Neural progenitor cell (in vitro differentiated cells): ENCODE results near the gene SLC10A7. TPM values are rescaled to one million over a fixed set of nuclear protein-coding genes. Genes with fewer than 3 reads are reported as not detected.

Experiments used
- DNase-seq: peaks from one replicate; pipeline ENCODE4 v3.0.0-alpha.2; 2016; ENCODE audit warnings: low spot score
- H2AFZ ChIP-seq: fragments of 200-600 bp; sonication (generic); replicated peaks from 2 replicates; pipeline ENCODE4 v1.6.1; 2016; ENCODE audit warnings: antibody characterized with exemption
- H3F3A ChIP-seq: fragments of 200-600 bp; sonication (generic); 2 replicates; pipeline ENCODE4 v1.6.1; 2016; ENCODE audit warnings: antibody characterized with exemption, low read depth
- H3K27ac ChIP-seq: fragments of 200-600 bp; sonication (generic); 2 replicates; pipeline ENCODE4 v1.5.1; 2016; ENCODE audit warnings: mild to moderate bottlenecking
- H3K27me3 ChIP-seq: fragments of 200-600 bp; sonication (generic); 2 replicates; pipeline ENCODE4 v1.6.1; 2016; ENCODE audit warnings: mild to moderate bottlenecking, moderate library complexity
- H3K36me3 ChIP-seq: fragments of 200-600 bp; sonication (generic); 2 replicates; pipeline ENCODE4 v1.5.1; 2016
- H3K4me1 ChIP-seq: fragments of 200-600 bp; sonication (generic); 2 replicates; pipeline ENCODE4 v1.6.1; 2016; ENCODE audit warnings: mixed run types
- H3K4me2 ChIP-seq: fragments of 200-600 bp; sonication (generic); 2 replicates; pipeline ENCODE4 v1.6.1; 2016
- H3K4me3 ChIP-seq: fragments of 200-600 bp; sonication (generic); 2 replicates; pipeline ENCODE4 v1.5.1; 2016
- H3K79me2 ChIP-seq: fragments of 200-600 bp; sonication (generic); 2 replicates; pipeline ENCODE4 v1.6.1; 2016; ENCODE audit warnings: low read depth
- H3K9ac ChIP-seq: fragments of 200-600 bp; sonication (generic); 2 replicates; pipeline ENCODE4 v1.6.1; 2016
- H3K9me3 ChIP-seq: fragments of 200-600 bp; sonication (generic); 2 replicates; pipeline ENCODE4 v1.5.1; 2016; ENCODE audit warnings: low read depth
- H4K20me1 ChIP-seq: fragments of 200-600 bp; sonication (generic); 2 replicates; pipeline ENCODE4 v1.6.1; 2016; ENCODE audit warnings: low read depth
- H3K27ac Mint-ChIP-seq: 3 replicates; pipeline ENCODE4 v1.8.0; 2021; ENCODE audit warnings: mixed read lengths
- H3K27me3 Mint-ChIP-seq: 2 replicates; pipeline ENCODE4 v1.8.0; 2022; ENCODE audit warnings: low read depth, mild to moderate bottlenecking, inconsistent platforms, moderate library complexity, mixed read lengths; ENCODE audit not compliant: insufficient read depth
- H3K36me3 Mint-ChIP-seq: 3 replicates; pipeline ENCODE4 v1.8.0; 2021; ENCODE audit warnings: mixed read lengths
- H3K4me1 Mint-ChIP-seq: 3 replicates; pipeline ENCODE4 v1.8.0; 2021; ENCODE audit warnings: mixed read lengths
- H3K4me3 Mint-ChIP-seq: 3 replicates; pipeline ENCODE4 v1.8.0; 2021; ENCODE audit warnings: mild to moderate bottlenecking, moderate library complexity, mixed read lengths
- H3K9me3 Mint-ChIP-seq: 3 replicates; pipeline ENCODE4 v1.8.0; 2020; ENCODE audit warnings: mixed read lengths
- EZH2 ChIP-seq: fragments of 200-600 bp; sonication (generic); IDR thresholded peaks from 2 replicates; pipeline ENCODE4 v1.6.1; 2017; ENCODE audit warnings: antibody characterized with exemption, mild to moderate bottlenecking, moderate library complexity
- EZH2phosphoT487 ChIP-seq: fragments of 200-600 bp; sonication (generic); IDR thresholded peaks from 2 replicates; pipeline ENCODE4 v1.6.1; 2017; ENCODE audit warnings: antibody characterized with exemption
- microRNA-seq: library from miRNA; unstranded; fragments of <30 nt; microRNA quantifications from one replicate; pipeline ENCODE4, GENCODE V29; 2016
- small RNA-seq: library from RNA; depleted of rRNA; stranded (forward); fragments of <200 nt; gene quantifications from one replicate; pipeline ENCODE3, GENCODE V24; 2015
- total RNA-seq: library from RNA; depleted of rRNA; stranded (reverse); fragments of >200 nt; gene quantifications from 2 replicates; pipeline ENCODE4 v1.2.3, GENCODE V29; 2015; ENCODE audit warnings: low replicate concordance
- TF ChIP-seq, protein P1 (sequence below): fragments of 200-600 bp; sonication (generic); IDR thresholded peaks from 2 replicates; pipeline ENCODE4 v1.5.1; 2017; ENCODE audit warnings: antibody characterized with exemption, mild to moderate bottlenecking

The SLC10A7 gene
- total RNA-seq, 1 donor from 2014 or later = 9.9 TPM

DNA sequence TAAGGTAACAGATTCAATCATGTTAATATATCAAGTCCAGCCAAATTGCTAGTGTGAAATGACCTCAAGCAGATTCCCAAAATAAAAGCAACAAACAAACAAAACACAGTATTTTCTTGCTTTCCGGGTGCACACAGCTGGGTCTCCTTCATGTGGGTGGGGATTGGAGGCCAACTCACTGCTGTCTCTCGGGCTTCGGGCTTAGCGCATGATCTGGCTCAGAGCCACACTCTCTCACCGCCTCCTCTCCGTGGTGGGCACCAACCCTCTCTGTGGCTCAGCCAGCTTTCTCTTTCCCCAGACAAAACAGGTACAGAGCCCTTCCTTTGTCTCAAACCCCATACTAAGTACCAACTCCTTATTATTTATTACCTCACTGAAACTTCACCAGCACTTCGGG lies 310.3 kb downstream of the SLC10A7 start:
- no peak for TF ChIP-seq EZH2phosphoT487
- TF ChIP-seq EZH2 = no peak
- TF ChIP-seq, protein P1, sequence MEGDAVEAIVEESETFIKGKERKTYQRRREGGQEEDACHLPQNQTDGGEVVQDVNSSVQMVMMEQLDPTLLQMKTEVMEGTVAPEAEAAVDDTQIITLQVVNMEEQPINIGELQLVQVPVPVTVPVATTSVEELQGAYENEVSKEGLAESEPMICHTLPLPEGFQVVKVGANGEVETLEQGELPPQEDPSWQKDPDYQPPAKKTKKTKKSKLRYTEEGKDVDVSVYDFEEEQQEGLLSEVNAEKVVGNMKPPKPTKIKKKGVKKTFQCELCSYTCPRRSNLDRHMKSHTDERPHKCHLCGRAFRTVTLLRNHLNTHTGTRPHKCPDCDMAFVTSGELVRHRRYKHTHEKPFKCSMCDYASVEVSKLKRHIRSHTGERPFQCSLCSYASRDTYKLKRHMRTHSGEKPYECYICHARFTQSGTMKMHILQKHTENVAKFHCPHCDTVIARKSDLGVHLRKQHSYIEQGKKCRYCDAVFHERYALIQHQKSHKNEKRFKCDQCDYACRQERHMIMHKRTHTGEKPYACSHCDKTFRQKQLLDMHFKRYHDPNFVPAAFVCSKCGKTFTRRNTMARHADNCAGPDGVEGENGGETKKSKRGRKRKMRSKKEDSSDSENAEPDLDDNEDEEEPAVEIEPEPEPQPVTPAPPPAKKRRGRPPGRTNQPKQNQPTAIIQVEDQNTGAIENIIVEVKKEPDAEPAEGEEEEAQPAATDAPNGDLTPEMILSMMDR = no peak
- no peaks in the 10 kb centered on the region for H3K27me3 ChIP-seq
- no peaks in the 10 kb centered on the region for H3K9me3 ChIP-seq
- H4K20me1 ChIP-seq = no peaks in the 10 kb centered on the region
- no peak overlapping the region for H3K27ac Mint-ChIP-seq
- H3K27me3 Mint-ChIP-seq = no peaks in the 10 kb centered on the region
- no peaks in the 10 kb centered on the region for H3K36me3 ChIP-seq
- no peak overlapping the region for H3K9ac ChIP-seq
- H3K27ac ChIP-seq = no peak overlapping the region
- H3K4me3 Mint-ChIP-seq = no peak overlapping the region
- no peak overlapping the region for H3K4me3 ChIP-seq
- no peaks in the 10 kb centered on the region for H3K4me1 ChIP-seq
- no peaks in the 10 kb centered on the region for H3K9me3 Mint-ChIP-seq
- no peak for DNase-seq
- no peak overlapping the region for H3K4me2 ChIP-seq
- no peaks in the 10 kb centered on the region for H3K36me3 Mint-ChIP-seq
- H3K79me2 ChIP-seq = no peaks in the 10 kb centered on the region
- no peaks in the 10 kb centered on the region for H3K4me1 Mint-ChIP-seq
- no peak overlapping the region for H2AFZ ChIP-seq
- H3F3A ChIP-seq = no peaks in the 10 kb centered on the region

DNA sequence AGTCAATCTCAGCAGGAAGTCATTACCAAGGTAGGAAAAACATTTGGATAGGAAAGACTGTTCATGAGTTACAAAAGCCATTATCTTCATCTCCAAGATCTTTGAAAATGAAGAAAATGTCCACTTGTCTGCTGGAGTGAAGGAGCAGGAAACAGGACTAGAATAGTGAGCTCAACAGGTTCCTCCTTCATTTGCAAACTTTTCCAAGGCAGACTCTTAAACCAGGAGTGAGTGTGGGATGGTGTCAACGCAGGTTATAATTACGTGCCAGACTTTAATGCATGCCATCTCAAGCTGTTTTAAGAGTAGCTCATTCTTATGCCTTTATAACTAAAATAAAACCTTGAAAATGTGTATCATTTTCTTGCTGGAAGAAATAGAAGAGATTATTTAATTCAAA lies 310.9 kb downstream of the SLC10A7 start:
- Histone ChIP-seq H3F3A (no peaks in the 10 kb centered on the region), H3K4me3 (no peak overlapping the region), H3K36me3 (no peaks in the 10 kb centered on the region), H4K20me1 (no peaks in the 10 kb centered on the region), H3K27ac (no peak overlapping the region), H3K9ac (no peak overlapping the region), H2AFZ (no peak overlapping the region), H3K4me1 (no peaks in the 10 kb centered on the region), H3K27me3 (no peaks in the 10 kb centered on the region), H3K79me2 (no peaks in the 10 kb centered on the region), H3K4me2 (no peak overlapping the region), H3K9me3 (no peaks in the 10 kb centered on the region)
- Mint-ChIP-seq H3K27ac (no peak overlapping the region), H3K9me3 (no peaks in the 10 kb centered on the region), H3K4me3 (no peak overlapping the region), H3K36me3 (no peaks in the 10 kb centered on the region), H3K27me3 (no peaks in the 10 kb centered on the region), H3K4me1 (no peaks in the 10 kb centered on the region)
- TF ChIP-seq, protein P1 = no peak
- TF ChIP-seq EZH2phosphoT487 (no peak), EZH2 (no peak)
- no peak for DNase-seq

DNA sequence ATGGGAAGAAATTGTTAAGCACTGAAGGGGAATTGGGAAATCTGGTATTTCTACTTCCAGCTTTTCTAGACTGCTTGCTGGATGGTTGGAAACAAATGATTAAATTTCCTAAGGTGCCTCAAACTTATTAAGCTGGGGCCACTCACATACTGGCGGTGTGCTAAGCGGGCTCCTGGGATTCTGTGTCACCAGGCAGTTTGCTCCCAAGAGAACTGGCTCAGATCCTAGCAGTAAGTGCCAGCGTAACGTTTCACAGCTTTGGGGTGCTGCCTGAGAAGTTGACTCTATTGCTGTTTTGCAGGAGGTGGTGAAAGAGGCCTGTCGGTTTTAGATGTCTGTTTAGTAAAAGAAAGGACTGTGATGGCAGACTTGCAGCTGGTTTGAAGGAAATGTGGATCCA lies 314.3 kb downstream of the SLC10A7 start:
- no peaks in the 10 kb centered on the region for H3K36me3 Mint-ChIP-seq
- H3K9me3 ChIP-seq = no peaks in the 10 kb centered on the region
- no peak for DNase-seq
- no peaks in the 10 kb centered on the region for H3K79me2 ChIP-seq
- H3K9me3 Mint-ChIP-seq = no peaks in the 10 kb centered on the region
- no peaks in the 10 kb centered on the region for H3K4me1 ChIP-seq
- H4K20me1 ChIP-seq = no peaks in the 10 kb centered on the region
- no peak for TF ChIP-seq EZH2
- TF ChIP-seq, protein P1 = no peak
- no peak for TF ChIP-seq EZH2phosphoT487
- H3K27me3 Mint-ChIP-seq = no peaks in the 10 kb centered on the region
- no peaks in the 10 kb centered on the region for H3F3A ChIP-seq
- no peaks in the 10 kb centered on the region for H3K27me3 ChIP-seq
- no peak overlapping the region for H3K4me3 Mint-ChIP-seq
- no peaks in the 10 kb centered on the region for H3K4me1 Mint-ChIP-seq
- H3K27ac ChIP-seq = no peak overlapping the region
- H2AFZ ChIP-seq = no peak overlapping the region
- no peak overlapping the region for H3K4me2 ChIP-seq
- no peak overlapping the region for H3K27ac Mint-ChIP-seq
- H3K4me3 ChIP-seq = no peak overlapping the region
- no peaks in the 10 kb centered on the region for H3K36me3 ChIP-seq
- no peak overlapping the region for H3K9ac ChIP-seq

Small RNAs within 50 kb of the gene (microRNA-seq; reads per million reads assigned to microRNA genes)
- gene MIR7849 = not detected

Small RNAs within 50 kb of the gene (small RNA-seq; reads per million reads assigned to genes)
- not detected for gene MIR7849

Other genes with a start within 250 kb of the SLC10A7 start
- gene POU4F2, start 117.0 kb upstream of the SLC10A7 start, total RNA-seq = not detected in 2 replicates